ENCODE data around the gene GRIK4. TPM values are rescaled to one million over a fixed set of nuclear protein-coding genes. Genes with fewer than 3 reads are reported as not detected.

The GRIK4 gene
- polyA plus RNA-seq, 1 donor from 2014 or later: 3.4 TPM

GRCh38 chr11:120681434-120682331 lies 170.1 kb downstream of the GRIK4 start:
- Histone ChIP-seq H3K36me3 (ENCODE audit: insufficient read depth, low read length) (no peaks in the 10 kb centered on the region), H3K9ac (ENCODE audit: low read length) (no peak overlapping the region), H3K79me2 (replicated peaks; ENCODE audit: insufficient read depth, low read length) (no peaks in the 10 kb centered on the region), H3K27me3 (ENCODE audit: insufficient read depth, low read depth, low read length) (no peaks in the 10 kb centered on the region), H3K9me3 (ENCODE audit: low read length) (no peaks in the 10 kb centered on the region), H3K4me3 (ENCODE audit: low read length) (no peak overlapping the region), H3K27ac (ENCODE audit: low read length) (no peak overlapping the region), H4K20me1 (ENCODE audit: insufficient read depth) (no peaks in the 10 kb centered on the region), H3F3A (ENCODE audit: insufficient read depth, low read length, poor library complexity, severe bottlenecking) (no peaks in the 10 kb centered on the region), H2AFZ (ENCODE audit: low read depth, low read length) (no peak overlapping the region), H3K9me2 (ENCODE audit: insufficient read depth, low read length) (no peaks in the 10 kb centered on the region), H3K4me2 (ENCODE audit: low read length) (no peak overlapping the region)
- TF ChIP-seq CTCF (IDR thresholded peaks at IDR 0.05; ENCODE audit: poor library complexity, severe bottlenecking): peak; percentile 29
- peak; percentile 39 for TF ChIP-seq SMC3 (conservative IDR thresholded peaks at IDR 0.05; ENCODE audit: poor library complexity)
- no peak for TF ChIP-seq MXI1 (conservative IDR thresholded peaks at IDR 0.05; ENCODE audit: poor library complexity, severe bottlenecking)
- peak; percentile 14 for TF ChIP-seq RAD21 (conservative IDR thresholded peaks at IDR 0.05)

- Histone ChIP-seq H2AFZ (ENCODE audit: low read depth, low read length) (no peak overlapping the region), H3K27me3 (ENCODE audit: insufficient read depth, low read depth, low read length) (no peaks in the 10 kb centered on the region), H3K9me2 (ENCODE audit: insufficient read depth, low read length) (no peaks in the 10 kb centered on the region)
Observed at GRCh38 chr11:120682332-120682649, 170.7 kb downstream of the GRIK4 start.

More at GRCh38 chr11:120682332-120682649, 170.7 kb downstream of the GRIK4 start:
- Histone ChIP-seq H3K9me3 (ENCODE audit: low read length) (no peaks in the 10 kb centered on the region), H3K9ac (ENCODE audit: low read length) (no peak overlapping the region), H3K27ac (ENCODE audit: low read length) (no peak overlapping the region), H3K4me3 (ENCODE audit: low read length) (no peak overlapping the region), H3F3A (ENCODE audit: insufficient read depth, low read length, poor library complexity, severe bottlenecking) (no peaks in the 10 kb centered on the region), H3K4me2 (ENCODE audit: low read length) (no peak overlapping the region), H4K20me1 (ENCODE audit: insufficient read depth) (no peaks in the 10 kb centered on the region), H3K79me2 (replicated peaks; ENCODE audit: insufficient read depth, low read length) (no peaks in the 10 kb centered on the region), H3K36me3 (ENCODE audit: insufficient read depth, low read length) (no peaks in the 10 kb centered on the region)
- TF ChIP-seq MXI1 (conservative IDR thresholded peaks at IDR 0.05; ENCODE audit: poor library complexity, severe bottlenecking) (no peak), CTCF (IDR thresholded peaks at IDR 0.05; ENCODE audit: poor library complexity, severe bottlenecking) (no peak), RAD21 (conservative IDR thresholded peaks at IDR 0.05) (no peak), EZH2 (IDR thresholded peaks at IDR 0.05; ENCODE audit: borderline replicate concordance, insufficient read depth, low read length, poor library complexity, severe bottlenecking) (no peak), EP300 (conservative IDR thresholded peaks at IDR 0.05; ENCODE audit: poor library complexity, severe bottlenecking) (no peak), POLR2AphosphoS5 (IDR thresholded peaks at IDR 0.05) (no peak), SMC3 (conservative IDR thresholded peaks at IDR 0.05; ENCODE audit: poor library complexity) (no peak), REST (IDR thresholded peaks at IDR 0.05; ENCODE audit: borderline replicate concordance) (no peak), TAF1 (IDR thresholded peaks at IDR 0.05; ENCODE audit: low read depth) (no peak)

Data from neural cell (in vitro differentiated cells).